Measurements from ENCODE around the gene H19.

- TF ChIP-seq CTCF (conservative IDR thresholded peaks at IDR 0.05 in 1 of 2, IDR thresholded peaks at IDR 0.05 in 1 of 2; ENCODE audit: extremely low read depth in 1 of 2, insufficient read depth in 1 of 2, low read depth in 1 of 2, low read length in 2 of 2) (no peak), EZH2 (IDR thresholded peaks at IDR 0.05; ENCODE audit: borderline replicate concordance, low read length) (no peak)
Observed at GRCh38 chr11:1963864-1964263, 33.8 kb downstream of the H19 start.

All from mammary epithelial cell (primary cell).